Gastrocnemius medialis (tissue), 4 donors: ENCODE measurements around the gene MCTS1.

ENCODE experiments used
- CTCF ChIP-seq, 5 experiments: fragments of 450-650 bp in 3 of 5; fragments of 200-600 bp in 2 of 5; sonication (generic) in 2 of 5; IDR thresholded peaks in 4 of 5; conservative IDR thresholded peaks in 1 of 5; 1 replicate in 4 of 5; 2 replicates in 1 of 5; pipeline ENCODE4 v1.5.1; 2016 to 2019; ENCODE audit warnings: antibody characterized with exemption in 5 of 5, mild to moderate bottlenecking in 3 of 5, moderate library complexity in 3 of 5
- POLR2A ChIP-seq, 2 donors: fragments of 450-650 bp; IDR thresholded peaks; one replicate each; pipeline ENCODE4 v1.6.1; 2017; ENCODE audit warnings: antibody characterized with exemption in 2 of 2, mild to moderate bottlenecking in 2 of 2, moderate library complexity in 2 of 2

- TF ChIP-seq CTCF (IDR thresholded peaks at IDR 0.05 in 4 of 5, conservative IDR thresholded peaks at IDR 0.05 in 1 of 5) (no peak), POLR2A (IDR thresholded peaks at IDR 0.05) (no peak)
These were observed 49.1 kb downstream of the MCTS1 start for GRCh38 chrX:120653000-120653399.
